Fibroblast of lung (primary cell): ENCODE results near the gene ANO6. TPM values are rescaled to one million over a fixed set of nuclear protein-coding genes. Genes with fewer than 3 reads are reported as not detected.

Source experiments
- DNase-seq, 2 donors: peaks; one replicate each; pipeline versions ENCODE4 v3.0.0 to v3.0.0-alpha.2; 2010; ENCODE audit warnings: low read depth in 2 of 2
- H2AFZ ChIP-seq: 2 replicates; pipeline ENCODE4 v1.5.1; 2012; ENCODE audit warnings: low read length, control low read depth, inconsistent platforms
- H3K27ac ChIP-seq: 2 replicates; pipeline ENCODE4 v1.5.1; 2011; ENCODE audit warnings: low read length, control low read depth; ENCODE audit not compliant: insufficient read depth
- H3K27me3 ChIP-seq: 2 replicates; pipeline ENCODE4 v1.5.1; 2011; ENCODE audit warnings: mild to moderate bottlenecking, low read length; ENCODE audit not compliant: control insufficient read depth, insufficient read depth
- H3K36me3 ChIP-seq: 2 replicates; pipeline ENCODE4 v1.5.1; 2011; ENCODE audit warnings: low read length; ENCODE audit not compliant: control insufficient read depth, insufficient read depth
- H3K4me1 ChIP-seq: 2 replicates; pipeline ENCODE4 v1.5.1; 2011; ENCODE audit warnings: low read length; ENCODE audit not compliant: control insufficient read depth, insufficient read depth; ENCODE audit errors: extremely low read depth
- H3K4me2 ChIP-seq: 2 replicates; pipeline ENCODE4 v1.5.1; 2011; ENCODE audit warnings: low read length, control low read depth; ENCODE audit not compliant: insufficient read depth; ENCODE audit errors: extremely low read depth
- H3K4me3 ChIP-seq, 4 experiments: fragments of 200-600 bp in 1 of 4; sonication (generic) in 1 of 4; replicated peaks in 1 of 4; 2 replicates each; pipeline ENCODE4 v1.5.1; 2011 to 2016; ENCODE audit warnings: low read length in 4 of 4, low read depth in 3 of 4, mild to moderate bottlenecking in 3 of 4, control low read depth in 2 of 4, inconsistent platforms in 1 of 4, mixed read lengths in 1 of 4; ENCODE audit not compliant: insufficient read depth in 1 of 4; ENCODE audit errors: control extremely low read depth in 1 of 4
- H3K79me2 ChIP-seq: 2 replicates; pipeline ENCODE4 v1.5.1; 2012; ENCODE audit warnings: mild to moderate bottlenecking, low read length, inconsistent platforms; ENCODE audit not compliant: control insufficient read depth, insufficient read depth
- H3K9ac ChIP-seq: 2 replicates; pipeline ENCODE4 v1.5.1; 2011; ENCODE audit warnings: mild to moderate bottlenecking, low read length, control low read depth; ENCODE audit not compliant: insufficient read depth
- H3K9me3 ChIP-seq: 2 replicates; pipeline ENCODE4 v1.5.1; 2012; ENCODE audit warnings: low read depth, low read length; ENCODE audit not compliant: control insufficient read depth, insufficient read depth
- H4K20me1 ChIP-seq: 2 replicates; pipeline ENCODE4 v1.5.1; 2011; ENCODE audit warnings: low read length; ENCODE audit not compliant: control insufficient read depth, insufficient read depth; ENCODE audit errors: extremely low read depth
- CTCF ChIP-seq, 2 donors: IDR thresholded peaks in 1 of 2; conservative IDR thresholded peaks in 1 of 2; 1 replicate in 1 of 2; 2 replicates in 1 of 2; pipeline ENCODE4 v1.5.1; 2011 to 2012; ENCODE audit warnings: low read length in 2 of 2, control low read depth in 1 of 2, inconsistent platforms in 1 of 2, low read depth in 1 of 2, mild to moderate bottlenecking in 1 of 2
- EZH2 ChIP-seq: IDR thresholded peaks from 2 replicates; pipeline ENCODE4 v1.5.1; 2012; ENCODE audit warnings: low read length, control low read depth, mild to moderate bottlenecking; ENCODE audit errors: missing control alignments
- polyA plus RNA-seq, 2 donors: library from polyadenylated mRNA; depleted of rRNA in 1 of 2; stranded (reverse) in 1 of 2; unstranded in 1 of 2; fragments of >200 nt; gene quantifications; 2 replicates each; pipeline ENCODE4 v1.2.1, GENCODE V29; 2011 to 2012; ENCODE audit warnings: missing spikeins in 1 of 2
- total RNA-seq: library from RNA; depleted of rRNA; stranded (reverse); fragments of >200 nt; gene quantifications from 2 replicates; pipeline ENCODE4 v1.2.1, GENCODE V29; 2014

The ANO6 gene
- total and polyA plus RNA-seq, 2 donors (not counting 1 experiment from before 2014, with no cell fraction given) = 59.1 to 69.1 TPM

- H4K20me1 ChIP-seq = no peaks in the 10 kb centered on the region
These were observed 30.3 kb downstream of the ANO6 start for GRCh38 chr12:45246236-45246635.

DNA sequence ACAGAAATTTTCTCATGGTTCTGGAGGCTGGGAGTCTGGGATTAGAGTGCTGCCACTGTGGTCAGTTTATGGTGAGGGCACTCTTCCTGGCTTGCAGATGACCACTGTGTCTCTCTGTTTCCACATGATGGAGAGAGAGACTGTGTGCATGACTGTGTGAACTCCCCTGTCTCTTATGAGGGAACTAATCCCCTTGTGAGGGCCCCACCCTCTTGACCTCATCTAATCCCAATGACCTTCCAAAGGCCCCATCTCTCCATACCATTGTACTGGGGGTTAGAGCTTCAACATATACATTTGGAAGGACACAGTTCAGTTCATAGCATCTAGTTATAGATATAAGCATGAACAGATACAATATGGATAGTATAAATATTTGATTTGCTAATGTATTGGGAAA is 31.7 kb downstream of the ANO6 start:
- H3K36me3 ChIP-seq = no peaks in the 10 kb centered on the region
- no peak overlapping the region for H2AFZ ChIP-seq
- no peaks in the 10 kb centered on the region for H3K9me3 ChIP-seq
- H3K4me1 ChIP-seq = peaks cover 9% of the 10 kb centered on the region
- H3K9ac ChIP-seq = no peak overlapping the region
- no peaks in the 10 kb centered on the region for H4K20me1 ChIP-seq
- no peaks in the 10 kb centered on the region for H3K27me3 ChIP-seq
- no peak overlapping the region for H3K27ac ChIP-seq
- TF ChIP-seq CTCF (conservative IDR thresholded peaks at IDR 0.05 in 1 of 2, IDR thresholded peaks at IDR 0.05 in 1 of 2; ENCODE audit: low read depth in 1 of 2, low read length in 2 of 2) = no peak
- peaks cover 40% of the 10 kb centered on the region for H3K79me2 ChIP-seq
- H3K4me3 ChIP-seq = no peak overlapping the region
- H3K4me2 ChIP-seq = no peak overlapping the region
- DNase-seq = no peak

More at GRCh38 chr12:45246236-45246635, 30.3 kb downstream of the ANO6 start:
- peak overlapping the region; percentile 26 for H3K4me2 ChIP-seq
- no peak overlapping the region for H3K9ac ChIP-seq
- H3K79me2 ChIP-seq = peaks cover 45% of the 10 kb centered on the region
- peaks cover 9% of the 10 kb centered on the region for H3K4me1 ChIP-seq
- DNase-seq = peak in 1 of 2 donors; percentile 81
- H2AFZ ChIP-seq = no peak overlapping the region
- no peaks in the 10 kb centered on the region for H3K36me3 ChIP-seq
- no peaks in the 10 kb centered on the region for H3K9me3 ChIP-seq
- H3K4me3 ChIP-seq = no peak overlapping the region
- H3K27ac ChIP-seq = no peak overlapping the region
- no peak for TF ChIP-seq EZH2
- no peak for TF ChIP-seq CTCF (conservative IDR thresholded peaks at IDR 0.05 in 1 of 2, IDR thresholded peaks at IDR 0.05 in 1 of 2; ENCODE audit: low read depth in 1 of 2, low read length in 2 of 2)
- no peaks in the 10 kb centered on the region for H3K27me3 ChIP-seq

DNA sequence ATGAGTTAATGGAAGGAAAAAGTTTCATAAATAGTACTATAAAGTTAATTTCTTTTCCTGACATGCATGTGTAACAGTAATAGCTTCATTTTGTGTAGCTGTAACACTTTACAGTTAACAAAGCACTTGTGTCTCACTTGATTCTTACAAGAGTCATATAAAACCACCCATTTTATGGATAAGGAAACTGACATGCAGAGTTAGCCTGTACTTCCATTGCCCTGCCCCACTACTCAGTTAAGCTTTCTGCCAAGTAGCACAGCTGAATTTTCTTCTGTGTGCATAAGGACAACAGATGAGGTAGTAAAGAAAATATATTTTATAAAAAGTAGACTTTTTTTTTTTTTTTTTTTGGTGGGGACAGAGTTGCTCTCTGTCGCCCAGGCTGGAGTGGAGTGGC is 32.2 kb downstream of the ANO6 start:
- H3K4me2 ChIP-seq = no peak overlapping the region
- H4K20me1 ChIP-seq = no peaks in the 10 kb centered on the region
- H3K4me3 ChIP-seq = no peak overlapping the region
- no peaks in the 10 kb centered on the region for H3K27me3 ChIP-seq
- no peak overlapping the region for H2AFZ ChIP-seq
- no peak for DNase-seq
- H3K79me2 ChIP-seq = peaks cover 37% of the 10 kb centered on the region
- H3K36me3 ChIP-seq = no peaks in the 10 kb centered on the region
- H3K27ac ChIP-seq = no peak overlapping the region
- no peak overlapping the region for H3K9ac ChIP-seq
- H3K4me1 ChIP-seq = peaks cover 9% of the 10 kb centered on the region
- TF ChIP-seq EZH2 (no peak), CTCF (conservative IDR thresholded peaks at IDR 0.05 in 1 of 2, IDR thresholded peaks at IDR 0.05 in 1 of 2; ENCODE audit: low read depth in 1 of 2, low read length in 2 of 2) (no peak)
- H3K9me3 ChIP-seq = no peaks in the 10 kb centered on the region
